HUES6 (cell line): ENCODE measurements around the gene NRROS.

Source experiments
- H3K27ac ChIP-seq: 2 replicates; pipeline ENCODE4 v1.7.0; 2013; ENCODE audit warnings: low read depth, mild to moderate bottlenecking, low read length, inconsistent platforms
- H3K27me3 ChIP-seq: 2 replicates; pipeline ENCODE4 v1.6.1; 2013; ENCODE audit warnings: low read length; ENCODE audit not compliant: control insufficient read depth, insufficient read depth
- H3K36me3 ChIP-seq: 2 replicates; pipeline ENCODE4 v1.6.1; 2013; ENCODE audit warnings: low read length; ENCODE audit not compliant: control insufficient read depth, insufficient read depth
- H3K4me1 ChIP-seq: 2 replicates; pipeline ENCODE4 v1.6.1; 2013; ENCODE audit warnings: low read length; ENCODE audit not compliant: control insufficient read depth, insufficient read depth
- H3K4me3 ChIP-seq: 2 replicates; pipeline ENCODE4 v1.5.1; 2013; ENCODE audit warnings: low read depth, low read length
- H3K9ac ChIP-seq: one replicate; pipeline ENCODE4 v1.6.1; 2013; ENCODE audit warnings: mild to moderate bottlenecking, low read length
- H3K9me3 ChIP-seq: 2 replicates; pipeline ENCODE4 v1.6.1; 2013; ENCODE audit warnings: low read depth, low read length; ENCODE audit not compliant: control insufficient read depth, insufficient read depth

The NRROS gene

GRCh38 chr3:196689941-196690660 is 50.6 kb downstream of the NRROS start:
- no peak overlapping the region for H3K9ac ChIP-seq
- H3K4me3 ChIP-seq: no peak overlapping the region
- H3K27me3 ChIP-seq: no peaks in the 10 kb centered on the region
- no peaks in the 10 kb centered on the region for H3K36me3 ChIP-seq
- H3K4me1 ChIP-seq: peaks cover 5% of the 10 kb centered on the region
- no peak overlapping the region for H3K27ac ChIP-seq
- H3K9me3 ChIP-seq: no peaks in the 10 kb centered on the region

GRCh38 chr3:196691386-196691785 is 51.9 kb downstream of the NRROS start:
- no peak overlapping the region for H3K4me3 ChIP-seq

GRCh38 chr3:196694202-196694638 is 54.7 kb downstream of the NRROS start:
- Histone ChIP-seq H3K4me1 (no peaks in the 10 kb centered on the region), H3K9ac (no peak overlapping the region), H3K4me3 (no peak overlapping the region), H3K27me3 (no peaks in the 10 kb centered on the region), H3K9me3 (no peaks in the 10 kb centered on the region), H3K27ac (no peak overlapping the region), H3K36me3 (no peaks in the 10 kb centered on the region)

More at GRCh38 chr3:196691386-196691785, 51.9 kb downstream of the NRROS start:
- Histone ChIP-seq H3K4me1 (peaks cover 5% of the 10 kb centered on the region), H3K9me3 (no peaks in the 10 kb centered on the region), H3K9ac (no peak overlapping the region), H3K27ac (no peak overlapping the region), H3K27me3 (no peaks in the 10 kb centered on the region), H3K36me3 (no peaks in the 10 kb centered on the region)

- Histone ChIP-seq H3K4me3 (no peak overlapping the region), H3K4me1 (no peaks in the 10 kb centered on the region), H3K9ac (no peak overlapping the region), H3K27ac (no peak overlapping the region), H3K9me3 (no peaks in the 10 kb centered on the region), H3K36me3 (no peaks in the 10 kb centered on the region), H3K27me3 (no peaks in the 10 kb centered on the region)
Observed at GRCh38 chr3:196694941-196695848, 55.7 kb downstream of the NRROS start.

GRCh38 chr3:196695849-196696226 is 56.3 kb downstream of the NRROS start:
- H3K9me3 ChIP-seq: no peaks in the 10 kb centered on the region
- no peaks in the 10 kb centered on the region for H3K36me3 ChIP-seq
- H3K9ac ChIP-seq: no peak overlapping the region
- H3K4me3 ChIP-seq: no peak overlapping the region
- no peaks in the 10 kb centered on the region for H3K4me1 ChIP-seq
- H3K27ac ChIP-seq: no peak overlapping the region
- no peaks in the 10 kb centered on the region for H3K27me3 ChIP-seq

GRCh38 chr3:196697270-196697669 is 57.8 kb downstream of the NRROS start:
- H3K9ac ChIP-seq: no peak overlapping the region

GRCh38 chr3:196699749-196700148 is 60.3 kb downstream of the NRROS start:
- Histone ChIP-seq H3K27ac (no peak overlapping the region), H3K9me3 (no peaks in the 10 kb centered on the region), H3K36me3 (no peaks in the 10 kb centered on the region), H3K4me1 (no peaks in the 10 kb centered on the region), H3K27me3 (no peaks in the 10 kb centered on the region), H3K4me3 (no peak overlapping the region), H3K9ac (no peak overlapping the region)

More at GRCh38 chr3:196697270-196697669, 57.8 kb downstream of the NRROS start:
- Histone ChIP-seq H3K27ac (no peak overlapping the region), H3K36me3 (no peaks in the 10 kb centered on the region), H3K4me3 (no peak overlapping the region), H3K4me1 (no peaks in the 10 kb centered on the region), H3K27me3 (no peaks in the 10 kb centered on the region), H3K9me3 (no peaks in the 10 kb centered on the region)

GRCh38 chr3:196700801-196701200 is 61.3 kb downstream of the NRROS start:
- H3K27me3 ChIP-seq: no peaks in the 10 kb centered on the region

GRCh38 chr3:196706327-196706726 is 66.8 kb downstream of the NRROS start:
- Histone ChIP-seq H3K4me3 (no peak overlapping the region), H3K27me3 (no peaks in the 10 kb centered on the region), H3K9ac (no peak overlapping the region), H3K4me1 (no peaks in the 10 kb centered on the region), H3K9me3 (no peaks in the 10 kb centered on the region), H3K27ac (no peak overlapping the region), H3K36me3 (no peaks in the 10 kb centered on the region)

More at GRCh38 chr3:196700801-196701200, 61.3 kb downstream of the NRROS start:
- no peaks in the 10 kb centered on the region for H3K36me3 ChIP-seq
- no peak overlapping the region for H3K9ac ChIP-seq
- H3K4me3 ChIP-seq: no peak overlapping the region
- H3K27ac ChIP-seq: no peak overlapping the region
- no peaks in the 10 kb centered on the region for H3K9me3 ChIP-seq
- no peaks in the 10 kb centered on the region for H3K4me1 ChIP-seq

- Histone ChIP-seq H3K36me3 (no peaks in the 10 kb centered on the region), H3K4me3 (no peak overlapping the region), H3K27ac (no peak overlapping the region), H3K4me1 (no peaks in the 10 kb centered on the region), H3K9ac (no peak overlapping the region), H3K27me3 (no peaks in the 10 kb centered on the region), H3K9me3 (no peaks in the 10 kb centered on the region)
Observed at GRCh38 chr3:196706731-196707130, 67.2 kb downstream of the NRROS start.

GRCh38 chr3:196707566-196707965 is 68.1 kb downstream of the NRROS start:
- no peaks in the 10 kb centered on the region for H3K27me3 ChIP-seq
- no peak overlapping the region for H3K9ac ChIP-seq
- no peak overlapping the region for H3K4me3 ChIP-seq
- H3K36me3 ChIP-seq: no peaks in the 10 kb centered on the region
- no peaks in the 10 kb centered on the region for H3K4me1 ChIP-seq
- H3K27ac ChIP-seq: no peak overlapping the region
- no peaks in the 10 kb centered on the region for H3K9me3 ChIP-seq
